Heart left ventricle (tissue), 13 donors: ENCODE measurements around the gene MORC3.

Experiments
- CTCF ChIP-seq, 12 donors: fragments of 200-600 bp; sonication (generic) in 4 of 12; IDR thresholded peaks; one replicate each; pipeline versions ENCODE4 v1.5.0 to v1.8.0; 2018 to 2022; ENCODE audit warnings: antibody characterized with exemption in 12 of 12, mild to moderate bottlenecking in 5 of 12
- POLR2A ChIP-seq, 2 donors: fragments of 450-650 bp; IDR thresholded peaks; one replicate each; pipeline ENCODE4 v1.6.1; 2017; ENCODE audit warnings: antibody characterized with exemption in 2 of 2, mild to moderate bottlenecking in 2 of 2, moderate library complexity in 2 of 2
- donor health status: ischemic (EF 13 %, LVEDD 7.1; RV severe dilation, severe dysfunction).
- donor health status: DM: no; HTN: yes; CAD: no.
- donor health status: DM: no; HTN: no; CAD: no.
- donor health status: ischemic (EF 25% LVEDD 6.9; RV normal size, moderate dysfunction).
- donor health status: ischemic (EF 25% LVEDD 5.7; RV mildly dilated, moderate dysfunction).
- donor health status: ischemic (EF 35%, LVEDD 5.7; RV mildly dilated, moderate dysfunction).
- donor health status: nonischemic (EF 11% LVEDD 7.7; RV severe dilation, severe dysfunction).
- donor health status: DM: yes; HTN: yes; CAD: no.
- donor health status: PGD.
- donor health status: ischemic (EF 29% LVEDD 5.4; RV normal size, mild dysfunction).
- donor health status: nonischemic (EF 23%, LVEDD 6.1; RV moderate dilation, normal function).

DNA sequence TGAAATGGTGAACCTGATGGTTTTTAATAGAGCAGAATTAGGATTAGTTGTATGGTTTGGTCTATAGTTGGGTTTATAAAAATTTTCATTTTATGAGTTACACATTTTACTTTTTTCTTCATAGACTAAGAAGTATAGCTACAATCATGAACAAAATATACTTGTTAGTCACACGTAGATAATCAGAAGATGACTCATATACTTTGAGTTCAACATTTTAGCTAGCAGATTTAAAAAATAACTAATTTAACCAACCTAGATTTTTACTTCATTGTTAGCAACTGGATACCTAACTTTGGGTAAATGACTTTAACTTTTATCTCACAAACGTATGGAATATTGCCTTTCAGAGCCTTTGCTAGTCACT, 27.9 kb downstream of the MORC3 start:
- TF ChIP-seq POLR2A (IDR thresholded peaks at IDR 0.05), result no peak
- TF ChIP-seq CTCF (IDR thresholded peaks at IDR 0.05), result no peak
